ENCODE results near the gene SCN5A. TPM values are rescaled to one million over a fixed set of nuclear protein-coding genes. Genes with fewer than 3 reads are reported as not detected.

The SCN5A gene
- total and polyA plus RNA-seq, 5 donors from 2014 or later = not detected

DNA sequence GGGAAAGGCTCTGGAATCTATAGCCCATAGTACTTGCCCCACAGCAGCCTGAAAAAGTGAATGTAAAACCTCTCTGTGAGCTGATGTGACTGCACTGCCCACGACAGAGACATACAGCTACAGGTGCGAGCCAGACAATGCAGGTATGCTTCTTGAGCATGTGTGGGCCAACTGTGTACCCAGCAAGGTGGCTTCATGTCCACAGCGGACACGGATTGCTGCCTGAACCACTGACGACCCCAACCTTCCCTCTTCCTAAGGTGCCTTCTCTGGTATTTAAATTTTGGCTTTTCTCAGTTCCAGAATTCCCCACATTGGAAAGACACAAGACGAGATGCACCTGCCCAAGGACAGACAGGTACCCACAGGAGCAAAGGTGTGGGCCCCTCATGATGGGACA lies 65.8 kb downstream of the SCN5A start:
- H3K9me3 Mint-ChIP-seq = peaks cover 0 to 1% (median 0%) of the 10 kb centered on the region in 7 donors
- no peak overlapping the region for H3K4me3 Mint-ChIP-seq
- Histone ChIP-seq H3K4me1 (ENCODE audit: control insufficient read depth, insufficient read depth, low read length, poor library complexity, severe bottlenecking) (no peaks in the 10 kb centered on the region), H3K27me3 (ENCODE audit: control insufficient read depth, insufficient read depth, low read length) (no peaks in the 10 kb centered on the region), H3K9me3 (ENCODE audit: control insufficient read depth in 2 of 2, low read length in 2 of 2) (no peaks in the 10 kb centered on the region), H3K27ac (ENCODE audit: insufficient read depth, low read length, poor library complexity, severe bottlenecking) (no peak overlapping the region), H3K36me3 (ENCODE audit: control insufficient read depth, insufficient read depth, low read length) (no peaks in the 10 kb centered on the region), H3K4me3 (ENCODE audit: low read depth, low read length) (no peak overlapping the region)
- DNase-seq (no peak), ATAC-seq (ENCODE audit: low read depth in 2 of 2) (no peak)
- H3K27me3 Mint-ChIP-seq = no peaks in the 10 kb centered on the region
- H3K27ac Mint-ChIP-seq = no peak overlapping the region
- no peaks in the 10 kb centered on the region for H3K36me3 Mint-ChIP-seq
- no peaks in the 10 kb centered on the region for H3K4me1 Mint-ChIP-seq

GRCh38 chr3:38582941-38583645 lies 66.4 kb downstream of the SCN5A start:
- DNase-seq = no peak
- Histone ChIP-seq H3K27ac (ENCODE audit: insufficient read depth, low read length, poor library complexity, severe bottlenecking) (no peak overlapping the region), H3K36me3 (ENCODE audit: control insufficient read depth, insufficient read depth, low read length) (no peaks in the 10 kb centered on the region), H3K27me3 (ENCODE audit: control insufficient read depth, insufficient read depth, low read length) (no peaks in the 10 kb centered on the region), H3K4me1 (ENCODE audit: control insufficient read depth, insufficient read depth, low read length, poor library complexity, severe bottlenecking) (no peaks in the 10 kb centered on the region), H3K9me3 (ENCODE audit: control insufficient read depth in 2 of 2, low read length in 2 of 2) (no peaks in the 10 kb centered on the region), H3K4me3 (ENCODE audit: low read depth, low read length) (no peak overlapping the region)
- no peaks in the 10 kb centered on the region for H3K27me3 Mint-ChIP-seq
- peaks cover 0 to 1% (median 0%) of the 10 kb centered on the region in 7 donors for H3K9me3 Mint-ChIP-seq
- H3K27ac Mint-ChIP-seq = no peak overlapping the region
- no peak overlapping the region for H3K4me3 Mint-ChIP-seq
- H3K4me1 Mint-ChIP-seq = no peaks in the 10 kb centered on the region
- ATAC-seq (ENCODE audit: low read depth in 2 of 2) = no peak
- no peaks in the 10 kb centered on the region for H3K36me3 Mint-ChIP-seq

DNA sequence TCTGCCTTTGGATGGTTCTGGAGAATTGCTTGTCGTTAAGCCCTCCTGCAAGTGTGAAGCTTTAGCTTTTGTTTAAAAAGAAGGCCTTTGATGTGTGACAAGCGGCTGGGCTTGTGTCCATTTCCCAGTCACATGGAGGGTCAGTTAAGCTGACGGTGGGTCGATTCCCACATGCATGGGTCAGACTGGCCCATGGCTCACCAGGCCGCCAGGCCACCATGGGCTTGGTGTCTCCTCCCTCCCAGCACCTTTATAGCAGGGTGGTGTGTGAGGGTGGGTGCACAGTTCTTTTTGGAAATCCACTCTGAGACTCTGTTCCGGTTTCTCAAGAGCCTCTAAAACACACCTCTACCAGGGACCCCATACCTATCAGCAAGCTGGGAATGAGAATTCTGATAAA lies 67.2 kb downstream of the SCN5A start:
- Mint-ChIP-seq H3K4me3 (no peak overlapping the region), H3K36me3 (no peaks in the 10 kb centered on the region), H3K27me3 (no peaks in the 10 kb centered on the region), H3K9me3 (peaks cover 0 to 1% (median 0%) of the 10 kb centered on the region in 7 donors), H3K4me1 (no peaks in the 10 kb centered on the region), H3K27ac (no peak overlapping the region)
- H3K4me1 ChIP-seq (ENCODE audit: control insufficient read depth, insufficient read depth, low read length, poor library complexity, severe bottlenecking) = no peaks in the 10 kb centered on the region
- no peak for DNase-seq
- no peak for ATAC-seq (ENCODE audit: low read depth in 2 of 2)
- no peak overlapping the region for H3K27ac ChIP-seq (ENCODE audit: insufficient read depth, low read length, poor library complexity, severe bottlenecking)
- no peak overlapping the region for H3K4me3 ChIP-seq (ENCODE audit: low read depth, low read length)
- no peaks in the 10 kb centered on the region for H3K36me3 ChIP-seq (ENCODE audit: control insufficient read depth, insufficient read depth, low read length)
- H3K27me3 ChIP-seq (ENCODE audit: control insufficient read depth, insufficient read depth, low read length) = no peaks in the 10 kb centered on the region
- no peaks in the 10 kb centered on the region for H3K9me3 ChIP-seq (ENCODE audit: control insufficient read depth in 2 of 2, low read length in 2 of 2)

DNA sequence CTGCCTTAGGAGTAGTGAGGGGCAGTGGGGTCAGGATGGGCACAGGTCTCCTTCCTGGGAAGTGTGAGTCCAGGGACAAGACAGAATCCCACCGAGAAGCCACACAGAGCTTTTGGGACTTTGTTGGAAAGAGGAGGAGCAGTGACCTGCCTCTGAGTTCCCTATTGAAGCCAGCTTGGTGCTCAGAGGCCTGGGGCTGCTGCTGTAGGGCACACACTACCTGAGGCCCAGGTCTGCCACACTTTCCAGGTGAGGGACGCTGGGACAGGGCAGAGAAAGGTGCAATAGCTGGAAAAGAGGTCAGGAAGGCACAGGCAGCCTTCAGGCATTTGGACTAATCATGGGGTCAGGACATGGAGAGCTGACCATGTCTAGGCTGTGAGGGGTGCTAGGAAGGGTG lies 67.7 kb downstream of the SCN5A start:
- Histone ChIP-seq H3K27ac (ENCODE audit: insufficient read depth, low read length, poor library complexity, severe bottlenecking) (no peak overlapping the region), H3K4me3 (ENCODE audit: low read depth, low read length) (no peak overlapping the region), H3K4me1 (ENCODE audit: control insufficient read depth, insufficient read depth, low read length, poor library complexity, severe bottlenecking) (no peaks in the 10 kb centered on the region), H3K27me3 (ENCODE audit: control insufficient read depth, insufficient read depth, low read length) (no peaks in the 10 kb centered on the region), H3K9me3 (ENCODE audit: control insufficient read depth in 2 of 2, low read length in 2 of 2) (no peaks in the 10 kb centered on the region), H3K36me3 (ENCODE audit: control insufficient read depth, insufficient read depth, low read length) (no peaks in the 10 kb centered on the region)
- ATAC-seq (ENCODE audit: low read depth in 2 of 2) (no peak), DNase-seq (no peak)
- H3K27ac Mint-ChIP-seq = peak overlapping the region in 1 of 3 donors; percentile 67
- H3K36me3 Mint-ChIP-seq = no peaks in the 10 kb centered on the region
- no peaks in the 10 kb centered on the region for H3K27me3 Mint-ChIP-seq
- no peaks in the 10 kb centered on the region for H3K4me1 Mint-ChIP-seq
- peaks cover 0 to 1% (median 0%) of the 10 kb centered on the region in 7 donors for H3K9me3 Mint-ChIP-seq
- H3K4me3 Mint-ChIP-seq = no peak overlapping the region

GRCh38 chr3:38580450-38581382 lies 68.8 kb downstream of the SCN5A start:
- no peaks in the 10 kb centered on the region for H3K4me1 ChIP-seq (ENCODE audit: control insufficient read depth, insufficient read depth, low read length, poor library complexity, severe bottlenecking)
- Mint-ChIP-seq H3K4me1 (no peaks in the 10 kb centered on the region), H3K27me3 (no peaks in the 10 kb centered on the region), H3K9me3 (peaks cover 0 to 1% (median 0%) of the 10 kb centered on the region in 7 donors), H3K4me3 (no peak overlapping the region), H3K27ac (no peak overlapping the region), H3K36me3 (no peaks in the 10 kb centered on the region)
- ATAC-seq (ENCODE audit: low read depth in 2 of 2) (no peak), DNase-seq (no peak)
- H3K27ac ChIP-seq (ENCODE audit: insufficient read depth, low read length, poor library complexity, severe bottlenecking) = no peak overlapping the region
- no peaks in the 10 kb centered on the region for H3K36me3 ChIP-seq (ENCODE audit: control insufficient read depth, insufficient read depth, low read length)
- no peaks in the 10 kb centered on the region for H3K27me3 ChIP-seq (ENCODE audit: control insufficient read depth, insufficient read depth, low read length)
- no peak overlapping the region for H3K4me3 ChIP-seq (ENCODE audit: low read depth, low read length)
- no peaks in the 10 kb centered on the region for H3K9me3 ChIP-seq (ENCODE audit: control insufficient read depth in 2 of 2, low read length in 2 of 2)

DNA sequence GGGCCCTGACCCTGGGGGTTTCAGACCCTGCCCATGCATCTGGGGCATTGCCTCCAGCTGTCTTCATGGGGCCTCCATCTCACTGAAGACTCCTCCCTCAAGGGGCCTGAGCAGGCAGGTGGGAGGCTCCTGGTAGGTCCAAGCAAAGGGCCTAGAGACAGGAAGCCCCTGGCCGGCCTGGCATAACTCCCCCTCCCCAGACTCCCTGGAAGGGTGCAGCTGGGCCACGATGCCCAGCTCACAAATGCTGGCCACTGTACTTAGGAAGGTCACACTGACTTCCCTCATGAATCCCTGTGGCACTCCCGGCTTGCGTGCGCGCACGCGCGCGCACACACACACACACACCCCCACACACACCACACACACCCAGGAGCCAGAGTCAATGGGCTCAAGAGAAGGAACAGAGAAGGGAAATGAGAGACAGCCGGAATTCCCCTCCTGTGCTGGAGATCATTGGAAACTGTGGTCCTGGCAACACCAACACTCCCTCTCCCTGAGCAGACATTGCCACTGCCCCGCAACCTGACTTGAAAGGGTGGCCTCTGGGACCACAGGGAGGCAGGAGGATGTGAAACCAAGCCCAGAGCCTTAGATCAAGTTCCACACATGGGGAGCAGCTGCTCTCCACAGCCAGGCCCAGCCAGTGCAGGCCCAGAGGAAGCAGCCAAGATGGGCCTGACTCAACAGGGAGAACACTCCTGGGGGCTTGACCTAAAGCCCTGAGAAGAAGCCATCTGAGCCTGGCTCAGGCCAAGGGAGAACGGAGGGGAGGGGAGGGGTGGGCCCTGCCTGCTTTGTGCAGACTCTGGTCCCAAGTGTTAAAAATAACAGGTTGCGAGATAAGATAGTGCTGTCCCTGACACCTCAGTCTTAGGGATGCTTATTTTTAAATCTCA lies 69.7 kb downstream of the SCN5A start:
- DNase-seq = no peak

DNA sequence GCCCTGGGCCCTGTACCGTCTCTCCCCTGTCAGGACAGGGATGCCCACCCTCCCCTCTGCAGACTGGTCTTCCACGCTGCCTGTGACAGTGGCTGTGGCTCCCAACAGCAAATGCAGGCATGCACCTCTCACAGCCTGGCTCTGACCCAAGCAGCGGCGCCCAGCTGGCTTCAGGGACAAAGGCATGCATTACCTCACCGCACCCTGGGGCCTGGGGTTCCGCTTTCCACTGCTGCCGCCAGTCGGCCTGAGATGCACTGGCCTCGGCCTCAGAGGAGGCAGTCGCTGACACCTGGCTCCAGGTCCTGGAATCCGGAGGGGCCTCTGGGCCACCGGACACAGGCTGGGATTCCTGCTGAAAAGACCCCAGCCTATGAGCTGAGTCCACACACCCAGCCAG lies 70.3 kb downstream of the SCN5A start:
- Histone ChIP-seq H3K9me3 (ENCODE audit: control insufficient read depth in 2 of 2, low read length in 2 of 2) (no peaks in the 10 kb centered on the region), H3K4me3 (ENCODE audit: low read depth, low read length) (no peak overlapping the region), H3K4me1 (ENCODE audit: control insufficient read depth, insufficient read depth, low read length, poor library complexity, severe bottlenecking) (no peaks in the 10 kb centered on the region), H3K27ac (ENCODE audit: insufficient read depth, low read length, poor library complexity, severe bottlenecking) (no peak overlapping the region), H3K36me3 (ENCODE audit: control insufficient read depth, insufficient read depth, low read length) (no peaks in the 10 kb centered on the region), H3K27me3 (ENCODE audit: control insufficient read depth, insufficient read depth, low read length) (no peaks in the 10 kb centered on the region)
- ATAC-seq (ENCODE audit: low read depth in 2 of 2) (no peak), DNase-seq (no peak)
- Mint-ChIP-seq H3K27me3 (peaks cover 4% of the 10 kb centered on the region), H3K9me3 (peaks cover 0 to 1% (median 0%) of the 10 kb centered on the region in 7 donors), H3K4me1 (no peaks in the 10 kb centered on the region), H3K4me3 (no peak overlapping the region), H3K36me3 (no peaks in the 10 kb centered on the region), H3K27ac (no peak overlapping the region)

More for the DNA sequence above, 69.7 kb downstream of the SCN5A start:
- no peaks in the 10 kb centered on the region for H3K4me1 ChIP-seq (ENCODE audit: control insufficient read depth, insufficient read depth, low read length, poor library complexity, severe bottlenecking)
- H3K9me3 ChIP-seq (ENCODE audit: control insufficient read depth in 2 of 2, low read length in 2 of 2) = no peaks in the 10 kb centered on the region
- peaks cover 1% of the 10 kb centered on the region for H3K27me3 Mint-ChIP-seq
- no peak overlapping the region for H3K27ac ChIP-seq (ENCODE audit: insufficient read depth, low read length, poor library complexity, severe bottlenecking)
- H3K27me3 ChIP-seq (ENCODE audit: control insufficient read depth, insufficient read depth, low read length) = no peaks in the 10 kb centered on the region
- no peaks in the 10 kb centered on the region for H3K4me1 Mint-ChIP-seq
- H3K36me3 ChIP-seq (ENCODE audit: control insufficient read depth, insufficient read depth, low read length) = no peaks in the 10 kb centered on the region
- peaks cover 0 to 1% (median 0%) of the 10 kb centered on the region in 7 donors for H3K9me3 Mint-ChIP-seq
- ATAC-seq (ENCODE audit: low read depth in 2 of 2) = no peak
- H3K36me3 Mint-ChIP-seq = no peaks in the 10 kb centered on the region
- H3K4me3 Mint-ChIP-seq = no peak overlapping the region
- H3K27ac Mint-ChIP-seq = peak overlapping the region in 1 of 3 donors; percentile 69
- no peak overlapping the region for H3K4me3 ChIP-seq (ENCODE audit: low read depth, low read length)
